ENCODE data around the gene GSK3A. TPM values are rescaled to one million over a fixed set of nuclear protein-coding genes. Genes with fewer than 3 reads are reported as not detected.

GSK3A gene
- total and polyA plus RNA-seq, 9 of the 15 experiments (the other 6 are each of a cell fraction or from before 2014, with no cell fraction given) = 0.62 to 90.7 (median 33.3) TPM

- in situ Hi-C loops (cut with MboI) = no loop called here
- no peaks in the 10 kb centered on the region for H3K9me3 ChIP-seq (replicated peaks; ENCODE audit: control insufficient read depth, insufficient read depth, low read depth, low read length)
- 0 out of 2 replicates have a peak, but pooled peaks cover 10% of the 10 kb centered on the region for H4K20me1 ChIP-seq (replicated peaks; ENCODE audit: control insufficient read depth, insufficient read depth, low read length)
- H3K9me1 ChIP-seq (ENCODE audit: control insufficient read depth, insufficient read depth, low read length) = no peaks in the 10 kb centered on the region
- no peak overlapping the region for H3K27ac ChIP-seq (ENCODE audit: extremely low read depth, low read depth, low read length)
- H3K4me1 ChIP-seq (replicated peaks in 1 of 2; ENCODE audit: control insufficient read depth in 2 of 2, insufficient read depth in 2 of 2, low read length in 2 of 2) = peaks cover 0 to 6% of the 10 kb centered on the region in 2 experiments; a peak in 2 of 5 replicates
- no peaks in the 10 kb centered on the region for H3K36me3 ChIP-seq (ENCODE audit: control insufficient read depth, insufficient read depth, low read length)
- intact Hi-C loops (cut with micrococcal nuclease) = loop anchor here (1.0 to 5.0 kb wide), 3 partner anchors 43 to 76 kb away; partner anchors contain the start of gene POU2F2
- H3K4me2 ChIP-seq (ENCODE audit: insufficient read depth, low read length) = no peak overlapping the region
- H2AFZ ChIP-seq (ENCODE audit: low read depth, low read length) = no peak overlapping the region
- BruUV-seq (replicated peaks) = no TSS peak
- H3K79me2 ChIP-seq (ENCODE audit: control insufficient read depth, insufficient read depth, low read length) = no peaks in the 10 kb centered on the region
- CTCF ChIA-PET (ENCODE audit: low intra/inter-chr PET ratio) = interaction anchor here (0.9 to 1.3 kb wide), 3 partner anchors 51 to 76 kb away, joined by 3 to 6 read pairs (median 4); no protein-coding TSS in a partner anchor
- peak; percentile 81 to 86 (median 86) for DNase-seq (ENCODE audit: extremely low read depth in 1 of 4, low spot score in 3 of 4)
- H3K27me3 ChIP-seq (ENCODE audit: control insufficient read depth in 2 of 2, insufficient read depth in 2 of 2, low read length in 2 of 2) = peaks cover 14 to 19% of the 10 kb centered on the region in 2 experiments
- no peak overlapping the region for H3K9ac ChIP-seq (ENCODE audit: insufficient read depth in 1 of 2, low read depth in 2 of 2, low read length in 2 of 2)
- H3K4me3 ChIP-seq = no peak overlapping the region
- POLR2A ChIA-PET = interaction anchor here (0.6 to 0.9 kb wide), 3 partner anchors 23 to 93 kb away, joined by 3 read pairs; no protein-coding TSS in a partner anchor
- 0% methylated on average over 1 of the region's 1 CpG for WGBS (ENCODE audit: insufficient coverage, low coverage, missing lambda C conversion rate)
- peak; percentile 98 for ATAC-seq
- FAIRE-seq = peak; percentile 97
- TF ChIP-seq EWSR1 (IDR thresholded peaks at IDR 0.05; ENCODE audit: borderline replicate concordance, low read depth, partially characterized antibody) (no peak), EHMT2 (IDR thresholded peaks at IDR 0.05) (peak; percentile 49; the same call in 1 of the 2 replicates), SUPT5H (IDR thresholded peaks at IDR 0.05) (no peak), NFE2 (IDR thresholded peaks at IDR 0.05; ENCODE audit: low read depth) (peak; percentile 61; the same call in 1 of the 2 replicates), ZNF77 (CRISPR knock-in tag; IDR thresholded peaks at IDR 0.05) (no peak), BDP1 (IDR thresholded peaks at IDR 0.05; ENCODE audit: insufficient read depth, insufficient read length) (no peak), SIN3B (IDR thresholded peaks at IDR 0.05; ENCODE audit: low read depth) (no peak), ZFP91 (CRISPR knock-in tag; IDR thresholded peaks at IDR 0.05) (no peak), ZC3H8 (IDR thresholded peaks at IDR 0.05) (no peak), BACH1 (tag; IDR thresholded peaks at IDR 0.05) (no peak), ZNF830 (CRISPR knock-in tag; IDR thresholded peaks at IDR 0.05) (no peak), GTF3C2 (IDR thresholded peaks at IDR 0.05; ENCODE audit: borderline replicate concordance, extremely low read depth, insufficient read length) (no peak), NUFIP1 (IDR thresholded peaks at IDR 0.05; ENCODE audit: partially characterized antibody) (no peak), ZNF232 (CRISPR knock-in tag; IDR thresholded peaks at IDR 0.05) (no peak), MBD2 (IDR thresholded peaks at IDR 0.05; ENCODE audit: borderline replicate concordance, low read depth) (no peak), ZNF133 (CRISPR knock-in tag; IDR thresholded peaks at IDR 0.05) (no peak), CLOCK (CRISPR knock-in tag; IDR thresholded peaks at IDR 0.05; ENCODE audit: borderline replicate concordance) (no peak)
Observed at GRCh38 chr19:42184401-42184861, 58.0 kb downstream of the GSK3A start.
